A673 (cell line): Measurements from ENCODE around the gene TGIF1. TPM values are rescaled to one million over a fixed set of nuclear protein-coding genes. Genes with fewer than 3 reads are reported as not detected.
"Not testable (repeated sequence)": the region's sequence is repeated elsewhere in the genome, so short reads cannot be mapped to it uniquely, and the experiment has no call there.

ENCODE experiments used
- BruUV-seq: library from RNA; stranded (reverse); fragments of 400-500 nt; replicated peaks from 2 replicates; lab custom pipeline; 2021; lab: Mats Ljungman, UMichigan
- CTCF ChIA-PET: fragments of 300-600 bp; sonication (Branson Sonifier 250); formaldehyde crosslinking; loops from one replicate; lab custom pipeline; 2022; ENCODE audit warnings: antibody characterized with exemption; lab: Charles Lee
- POLR2A ChIA-PET: fragments of 300-600 bp; sonication (Branson Sonifier 250); formaldehyde crosslinking; loops from one replicate; lab custom pipeline; 2022; ENCODE audit warnings: antibody characterized with exemption; ENCODE audit not compliant: low non-redundant PET; lab: Charles Lee
- DNase-seq: peaks from one replicate; pipeline ENCODE4 v3.0.0-alpha.2; 2015; ENCODE audit warnings: low spot score
- H3K27ac ChIP-seq: fragments of 200-600 bp; sonication (generic); 2 replicates; pipeline ENCODE4 v1.5.1; 2016; ENCODE audit warnings: mixed run types, low read depth, mild to moderate bottlenecking, mixed read lengths, antibody characterized with exemption, low read length; ENCODE audit not compliant: poor library complexity, severe bottlenecking
- H3K27me3 ChIP-seq: fragments of 200-600 bp; sonication (generic); replicated peaks from 2 replicates; pipeline ENCODE4 v1.6.1; 2017; ENCODE audit warnings: mixed run types, low read depth, mild to moderate bottlenecking, mixed read lengths, antibody characterized with exemption, low read length; ENCODE audit not compliant: insufficient read depth, poor library complexity
- H3K36me3 ChIP-seq: fragments of 200-600 bp; sonication (generic); 2 replicates; pipeline ENCODE4 v1.6.1; 2016; ENCODE audit warnings: mixed run types, mild to moderate bottlenecking, mixed read lengths, antibody characterized with exemption, low read length; ENCODE audit not compliant: insufficient read depth, poor library complexity, severe bottlenecking
- H3K4me1 ChIP-seq: fragments of 200-600 bp; sonication (generic); 2 replicates; pipeline ENCODE4 v1.6.1; 2017; ENCODE audit warnings: mixed run types, mild to moderate bottlenecking, mixed read lengths, antibody characterized with exemption, low read length; ENCODE audit not compliant: insufficient read depth, poor library complexity, severe bottlenecking
- H3K4me3 ChIP-seq: fragments of 200-600 bp; sonication (generic); 2 replicates; pipeline ENCODE4 v1.5.1; 2016; ENCODE audit warnings: low read depth, mixed run types, mild to moderate bottlenecking, mixed read lengths, low read length; ENCODE audit not compliant: poor library complexity, severe bottlenecking
- H3K9me3 ChIP-seq: fragments of 200-600 bp; sonication (generic); 2 replicates; pipeline ENCODE4 v1.6.1; 2016; ENCODE audit warnings: mixed run types, low read depth, mild to moderate bottlenecking, mixed read lengths, antibody characterized with exemption, low read length; ENCODE audit not compliant: poor library complexity, severe bottlenecking
- CTCF ChIP-seq: fragments of 300-800, 200-600 bp; sonication (generic); conservative IDR thresholded peaks from 2 replicates; pipeline ENCODE4 v1.5.1; 2017; ENCODE audit warnings: low read depth, mild to moderate bottlenecking, antibody characterized with exemption, low read length, moderate library complexity, mixed read lengths
- EZH2 ChIP-seq: fragments of 200-600 bp; sonication (generic); IDR thresholded peaks from 2 replicates; pipeline ENCODE4 v1.6.1; 2017; ENCODE audit warnings: borderline replicate concordance, low read depth, mild to moderate bottlenecking, mixed read lengths, antibody characterized with exemption, low read length; ENCODE audit not compliant: poor library complexity, severe bottlenecking
- intact Hi-C: fragments of 100-400 bp; cut with micrococcal nuclease; formaldehyde crosslinking; loops from one replicate; pipeline ENCODE4 v1.10.0; 2022; ENCODE audit not compliant: unreplicated experiment
- total RNA-seq: library from RNA; stranded (reverse); gene quantifications from 2 replicates; pipeline ENCODE4 v1.2.3, GENCODE V29; 2021

TGIF1 gene
- total RNA-seq, 1 experiment from 2014 or later, result 98.3 TPM

DNA sequence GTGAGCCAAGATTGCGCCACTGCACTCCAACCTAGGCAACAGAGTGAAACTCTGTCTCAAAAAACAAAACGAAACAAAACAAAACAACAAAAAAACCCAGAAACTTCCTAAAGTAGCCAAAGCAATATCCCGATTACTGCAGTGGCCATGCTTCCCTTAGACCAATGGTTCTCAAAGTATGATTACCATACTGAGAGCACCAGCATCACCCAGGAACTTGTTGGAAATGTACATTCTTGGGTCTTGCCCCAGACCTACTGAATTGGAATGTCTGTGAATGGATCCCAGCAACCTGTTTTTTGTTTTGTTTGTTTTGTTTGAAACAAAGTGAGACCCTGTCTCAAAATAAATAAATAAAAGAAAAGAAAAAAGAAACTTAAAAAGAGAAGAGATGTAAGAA lies 41.9 kb upstream of the TGIF1 start:
- CTCF ChIA-PET, result no interaction called here
- POLR2A ChIA-PET, result no interaction called here

GRCh38 chr18:3409811-3410210 lies 40.2 kb upstream of the TGIF1 start:
- Histone ChIP-seq H3K4me1 (no peaks in the 10 kb centered on the region), H3K9me3 (peaks cover 4% of the 10 kb centered on the region), H3K4me3 (no peak overlapping the region), H3K27ac (no peak overlapping the region), H3K27me3 (no peaks in the 10 kb centered on the region), H3K36me3 (no peaks in the 10 kb centered on the region)
- TF ChIP-seq EZH2 (no peak), CTCF (no peak)
- DNase-seq, result no peak
- no TSS peak for BruUV-seq
- ChIA-PET CTCF (no interaction called here), POLR2A (no interaction called here)
- intact Hi-C loops, result no loop called here

More for the DNA sequence above, 41.9 kb upstream of the TGIF1 start:
- Histone ChIP-seq H3K27me3 (no peaks in the 10 kb centered on the region), H3K27ac (no peak overlapping the region), H3K4me1 (no peaks in the 10 kb centered on the region), H3K9me3 (peaks cover 4% of the 10 kb centered on the region), H3K36me3 (no peaks in the 10 kb centered on the region), H3K4me3 (no peak overlapping the region)
- intact Hi-C loops, result no loop called here
- no peak for DNase-seq
- BruUV-seq, result no TSS peak
- TF ChIP-seq EZH2 (no peak), CTCF (no peak)

DNA sequence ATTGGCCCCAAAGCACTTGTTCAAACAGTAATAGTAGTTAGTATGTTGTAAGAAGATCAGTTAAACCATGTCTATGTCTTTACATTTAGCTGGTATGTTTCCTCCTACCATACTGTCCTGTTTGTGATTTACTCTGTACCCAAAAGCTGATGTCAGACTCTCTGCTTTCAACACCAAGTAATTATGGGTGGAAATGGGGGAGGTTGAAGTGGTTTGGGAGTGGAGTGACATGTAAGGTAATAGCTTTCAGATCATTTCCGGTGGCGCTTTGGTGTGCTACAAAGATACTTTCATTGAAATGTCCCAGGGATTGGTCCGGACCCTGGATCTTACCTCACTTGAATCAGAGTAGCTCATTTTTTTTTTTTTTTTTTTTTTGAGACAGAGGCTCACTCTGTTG lies 39.7 kb upstream of the TGIF1 start:
- intact Hi-C loops, result no loop called here
- POLR2A ChIA-PET, result no interaction called here

DNA sequence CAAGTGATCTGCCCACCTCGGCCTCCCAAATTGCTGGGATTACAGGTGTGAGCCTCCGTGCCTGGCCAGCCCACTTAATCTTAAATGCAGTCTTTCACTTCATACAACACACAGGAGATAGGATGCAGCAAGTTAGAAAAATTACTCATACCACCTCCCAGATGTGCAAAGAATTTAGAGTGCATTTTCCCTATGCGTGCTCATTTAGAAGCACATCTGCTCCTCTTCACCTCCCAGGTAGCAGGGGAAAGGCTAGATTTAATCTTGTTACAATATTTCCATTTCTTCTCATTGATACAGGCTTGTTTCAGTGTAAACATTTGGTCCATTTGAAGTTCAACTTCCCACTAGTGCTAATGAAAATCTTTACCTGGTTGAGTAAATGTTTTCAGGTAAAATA lies 39.1 kb upstream of the TGIF1 start:
- intact Hi-C loops, H3K9me3 ChIP-seq, CTCF ChIA-PET, BruUV-seq, H3K27me3 ChIP-seq, H3K36me3 ChIP-seq, POLR2A ChIA-PET, H3K4me3 ChIP-seq, H3K27ac ChIP-seq, DNase-seq, H3K4me1 ChIP-seq: not testable (repeated sequence)

More for the DNA sequence above, 39.7 kb upstream of the TGIF1 start:
- no peak for DNase-seq
- no peaks in the 10 kb centered on the region for H3K36me3 ChIP-seq
- no peaks in the 10 kb centered on the region for H3K27me3 ChIP-seq
- H3K4me3 ChIP-seq, result no peak overlapping the region
- no peaks in the 10 kb centered on the region for H3K4me1 ChIP-seq
- TF ChIP-seq EZH2, result no peak
- no peak for TF ChIP-seq CTCF
- H3K9me3 ChIP-seq, result peaks cover 2% of the 10 kb centered on the region
- H3K27ac ChIP-seq, result no peak overlapping the region
- BruUV-seq, result no TSS peak
- CTCF ChIA-PET, result no interaction called here
